Stimulated activated naive CD8-positive, alpha-beta T cell treated with anti-CD3 and anti-CD28 coated beads, Interleukin-15, Interleukin-2, amounts not matched to agents 100 U/mL and 50 U/mL, for 24 hours (primary cell): ENCODE data around the gene NTRK3.
"Not testable (repeated sequence)": the region's sequence is repeated elsewhere in the genome, so short reads cannot be mapped to it uniquely, and the experiment has no call there.

Experiments used
- ATAC-seq: fragments of 150-1000 bp; cut with Tn5 transposase; one replicate; pipeline ENCODE4 v1.10.0; 2021
- DNase-seq: peaks from one replicate; pipeline ENCODE4 v3.0.0; 2021

NTRK3 gene

GRCh38 chr15:87874896-87875711 is 381.4 kb downstream of the NTRK3 start:
- ATAC-seq (no peak), DNase-seq (no peak)

GRCh38 chr15:87873516-87873915 is 383.0 kb downstream of the NTRK3 start:
- ATAC-seq (no peak), DNase-seq (no peak)

GRCh38 chr15:87871731-87872320 is 384.7 kb downstream of the NTRK3 start:
- DNase-seq: no peak
- ATAC-seq: no peak

GRCh38 chr15:87871258-87871681 is 385.3 kb downstream of the NTRK3 start:
- ATAC-seq (no peak), DNase-seq (no peak)

- no peak for ATAC-seq
- DNase-seq: no peak
Observed at GRCh38 chr15:87866961-87867360, 389.6 kb downstream of the NTRK3 start.

- ATAC-seq (no peak), DNase-seq (no peak)
Observed at GRCh38 chr15:87863152-87863551, 393.4 kb downstream of the NTRK3 start.

- DNase-seq (no peak), ATAC-seq (no peak)
Observed at GRCh38 chr15:87860743-87861142, 395.8 kb downstream of the NTRK3 start.

- no peak for ATAC-seq
- no peak for DNase-seq
Observed at GRCh38 chr15:87858651-87859050, 397.9 kb downstream of the NTRK3 start.

GRCh38 chr15:87851497-87851896 is 405.0 kb downstream of the NTRK3 start:
- DNase-seq (no peak), ATAC-seq (no peak)

GRCh38 chr15:87850916-87851315 is 405.6 kb downstream of the NTRK3 start:
- ATAC-seq (no peak), DNase-seq (no peak)

- ATAC-seq (no peak), DNase-seq (no peak)
Observed at GRCh38 chr15:87849181-87849580, 407.4 kb downstream of the NTRK3 start.

- ATAC-seq: no peak
Observed at GRCh38 chr15:87848012-87848411, 408.5 kb downstream of the NTRK3 start.

GRCh38 chr15:87846746-87847145 is 409.8 kb downstream of the NTRK3 start:
- ATAC-seq: no peak
- DNase-seq: no peak

More at GRCh38 chr15:87848012-87848411, 408.5 kb downstream of the NTRK3 start:
- DNase-seq: no peak

- ATAC-seq (no peak), DNase-seq (no peak)
Observed at GRCh38 chr15:87843312-87843711, 413.2 kb downstream of the NTRK3 start.

- ATAC-seq: no peak
Observed at GRCh38 chr15:87841426-87841998, 415.0 kb downstream of the NTRK3 start.

GRCh38 chr15:87835830-87836229 is 420.7 kb downstream of the NTRK3 start:
- not testable (repeated sequence) for ATAC-seq, DNase-seq

More at GRCh38 chr15:87841426-87841998, 415.0 kb downstream of the NTRK3 start:
- DNase-seq: no peak

- not testable (repeated sequence) for ATAC-seq
Observed at GRCh38 chr15:87833333-87833732, 423.2 kb downstream of the NTRK3 start.

GRCh38 chr15:87829332-87830050 is 427.0 kb downstream of the NTRK3 start:
- DNase-seq (no peak), ATAC-seq (no peak)

More at GRCh38 chr15:87833333-87833732, 423.2 kb downstream of the NTRK3 start:
- not testable (repeated sequence) for DNase-seq

- ATAC-seq (no peak), DNase-seq (no peak)
Observed at GRCh38 chr15:87828608-87829007, 427.9 kb downstream of the NTRK3 start.

- DNase-seq (no peak), ATAC-seq (no peak)
Observed at GRCh38 chr15:87827131-87827530, 429.4 kb downstream of the NTRK3 start.

GRCh38 chr15:87826119-87826747 is 430.3 kb downstream of the NTRK3 start:
- DNase-seq: no peak
- no peak for ATAC-seq

GRCh38 chr15:87818756-87819155 is 437.8 kb downstream of the NTRK3 start:
- DNase-seq: no peak
- no peak for ATAC-seq
